HEK293 (cell line): Measurements from ENCODE around the gene OGDHL.

Experiments used
- CTCF ChIA-PET: fragments of 350-600 bp; formaldehyde crosslinking; extraction: SDS; loops from one replicate; lab custom pipeline; 2021; ENCODE audit warnings: antibody characterized with exemption; lab: Yijun Ruan, JAX
- POLR2A ChIA-PET: fragments of 300-600 bp; formaldehyde crosslinking; extraction: SDS; loops from one replicate; lab custom pipeline; 2020; ENCODE audit warnings: antibody characterized with exemption, inconsistent platforms; lab: Yijun Ruan, JAX
- H3K27ac ChIP-seq: fragments of 200-500 bp; sonication (Bioruptor generic); 2 replicates; pipeline ENCODE4 v1.5.1; 2014; ENCODE audit warnings: low read depth, low read length, control low read depth, inconsistent platforms; ENCODE audit errors: extremely low read depth
- H3K36me3 ChIP-seq, 2 experiments: fragments of 200-500 bp in 1 of 2; sonication (Bioruptor generic) in 1 of 2; 1 replicate in 1 of 2; 2 replicates in 1 of 2; pipeline ENCODE4 v1.5.1; 2014 to 2017; ENCODE audit warnings: inconsistent platforms in 2 of 2, low read length in 2 of 2; ENCODE audit not compliant: control insufficient read depth in 2 of 2, insufficient read depth in 1 of 2
- H3K4me1 ChIP-seq: fragments of 200-500 bp; sonication (Bioruptor generic); 2 replicates; pipeline ENCODE4 v1.5.1; 2014; ENCODE audit warnings: mild to moderate bottlenecking, low read length, inconsistent platforms; ENCODE audit not compliant: control insufficient read depth, insufficient read depth
- H3K4me3 ChIP-seq: 2 replicates; pipeline ENCODE4 v1.5.1; 2011; ENCODE audit warnings: low read depth, mild to moderate bottlenecking, control low read depth, low read length, moderate library complexity
- H3K9me3 ChIP-seq: fragments of 200-500 bp; sonication (Bioruptor generic); 2 replicates; pipeline ENCODE4 v1.5.1; 2014; ENCODE audit warnings: low read depth, low read length, inconsistent platforms; ENCODE audit not compliant: control insufficient read depth, insufficient read depth
- ATF2 ChIP-seq: fragments of 450-650 bp; formaldehyde crosslinking; IDR thresholded peaks from 2 replicates; pipeline ENCODE4 v1.5.1; 2016; ENCODE audit warnings: missing biosample characterization, missing genetic modification characterization, low read depth
- BCL11A ChIP-seq: fragments of 450-650 bp; formaldehyde crosslinking; IDR thresholded peaks from 2 replicates; pipeline ENCODE4 v1.5.1; 2016; ENCODE audit warnings: low read depth, missing biosample characterization, missing genetic modification characterization
- GFI1B ChIP-seq: fragments of 450-650 bp; formaldehyde crosslinking; IDR thresholded peaks from 2 replicates; pipeline ENCODE4 v1.5.1; 2016; ENCODE audit warnings: missing biosample characterization, missing genetic modification characterization
- GLI2 ChIP-seq: fragments of 450-650 bp; formaldehyde crosslinking; IDR thresholded peaks from 2 replicates; pipeline ENCODE4; 2017; ENCODE audit warnings: missing biosample characterization, missing genetic modification characterization, low read depth, borderline replicate concordance
- HOXA7 ChIP-seq: sonication (generic); formaldehyde crosslinking; IDR thresholded peaks from 2 replicates; pipeline ENCODE4 v1.8.1; 2022; ENCODE audit warnings: missing genetic modification reagents, borderline replicate concordance
- HOXD13 ChIP-seq: sonication (generic); formaldehyde crosslinking; IDR thresholded peaks from 2 replicates; pipeline ENCODE4 v1.8.0; 2022; ENCODE audit warnings: missing genetic modification reagents, borderline replicate concordance
- MYNN ChIP-seq: fragments of 450-650 bp; formaldehyde crosslinking; IDR thresholded peaks from 2 replicates; pipeline ENCODE4 v1.5.1; 2016; ENCODE audit warnings: missing biosample characterization, missing genetic modification characterization, borderline replicate concordance
- PRDM2 ChIP-seq: fragments of 450-650 bp; formaldehyde crosslinking; IDR thresholded peaks from 2 replicates; pipeline ENCODE4 v1.5.1; 2016; ENCODE audit warnings: missing biosample characterization, missing genetic modification characterization, borderline replicate concordance
- ZBTB10 ChIP-seq: fragments of 450-650 bp; formaldehyde crosslinking; IDR thresholded peaks from 2 replicates; pipeline ENCODE4 v1.5.1; 2016; ENCODE audit warnings: missing biosample characterization, missing genetic modification characterization
- ZBTB7A ChIP-seq: fragments of 450-650 bp; formaldehyde crosslinking; IDR thresholded peaks from 2 replicates; pipeline ENCODE4 v1.5.1; 2016; ENCODE audit warnings: low read depth, missing biosample characterization, missing genetic modification characterization
- ZFHX2 ChIP-seq: fragments of 450-650 bp; formaldehyde crosslinking; conservative IDR thresholded peaks from 2 replicates; pipeline ENCODE4 v1.5.1; 2016; ENCODE audit warnings: missing biosample characterization, missing genetic modification characterization
- ZFP69B ChIP-seq: fragments of 450-650 bp; formaldehyde crosslinking; IDR thresholded peaks from 2 replicates; pipeline ENCODE4 v1.5.1; 2016; ENCODE audit warnings: missing biosample characterization, missing genetic modification characterization
- ZNF302 ChIP-seq: fragments of 450-650 bp; formaldehyde crosslinking; IDR thresholded peaks from 2 replicates; pipeline ENCODE4 v1.5.1; 2016; ENCODE audit warnings: missing biosample characterization, missing genetic modification characterization, low read depth
- ZNF433 ChIP-seq: fragments of 450-650 bp; formaldehyde crosslinking; IDR thresholded peaks from 2 replicates; pipeline ENCODE4 v1.5.1; 2016; ENCODE audit warnings: missing biosample characterization, missing genetic modification characterization, low read depth
- ZNF610 ChIP-seq: fragments of 450-650 bp; formaldehyde crosslinking; IDR thresholded peaks from 2 replicates; pipeline ENCODE4 v1.5.1; 2016; ENCODE audit warnings: missing biosample characterization, missing genetic modification characterization, borderline replicate concordance
- ZNF692 ChIP-seq: fragments of 450-650 bp; formaldehyde crosslinking; IDR thresholded peaks from 2 replicates; pipeline ENCODE4 v1.5.1; 2016; ENCODE audit warnings: missing biosample characterization, missing genetic modification characterization

The OGDHL gene

GRCh38 chr10:49700211-49700610 lies 61.9 kb downstream of the OGDHL start (continued):
- TF ChIP-seq HOXD13: no peak
- TF ChIP-seq BCL11A (tag by site-specific recombination): no peak
- no peak for TF ChIP-seq GFI1B
- TF ChIP-seq ZBTB7A (tag by site-specific recombination): no peak
- no peak for TF ChIP-seq ZBTB10 (tag by site-specific recombination)

- ChIA-PET POLR2A (no interaction called here), CTCF (interaction anchor here (1.3 kb wide), 1 partner anchor 9 kb away, joined by 4 read pairs; no protein-coding TSS in a partner anchor)
- H3K9me3 ChIP-seq: no peaks in the 10 kb centered on the region
- TF ChIP-seq MYNN (tag by site-specific recombination) (no peak), ATF2 (tag by site-specific recombination) (no peak), ZNF302 (tag by site-specific recombination) (no peak), HOXA7 (CRISPR knock-in tag) (no peak), ZFP69B (no peak), ZNF692 (tag by site-specific recombination) (no peak), GLI2 (tag by site-specific recombination) (no peak), ZNF433 (no peak), ZFHX2 (tag by site-specific recombination) (no peak), ZNF610 (no peak), PRDM2 (tag by site-specific recombination) (no peak)
- H3K36me3 ChIP-seq: no peaks in the 10 kb centered on the region
- H3K4me1 ChIP-seq: no peaks in the 10 kb centered on the region
- H3K27ac ChIP-seq: no peak overlapping the region
- no peak overlapping the region for H3K4me3 ChIP-seq
These were observed 63.4 kb downstream of the OGDHL start for GRCh38 chr10:49698679-49699078.
